Measurements from ENCODE around the gene SFT2D3.

- TF ChIP-seq GATA2 (IDR thresholded peaks at IDR 0.05; ENCODE audit: low read depth, low read length): no peak
- no peak for TF ChIP-seq GATA3 (IDR thresholded peaks at IDR 0.05; ENCODE audit: low read depth, low read length)
Measured at GRCh38 chr2:127672341-127673224, 28.7 kb upstream of the SFT2D3 start.
